Measurements from ENCODE around the gene SLC23A2.

SLC23A2 gene

GRCh38 chr20:5046656-5047339 is 45.5 kb upstream of the SLC23A2 start:
- POLR2A ChIA-PET = no interaction called here
- Histone ChIP-seq H3K36me3 (ENCODE audit: control insufficient read depth in 2 of 2, insufficient read depth in 1 of 2, low read length in 2 of 2) (no peaks in the 10 kb centered on the region), H3K27ac (ENCODE audit: extremely low read depth, low read depth, low read length) (no peak overlapping the region), H3K4me1 (ENCODE audit: control insufficient read depth, insufficient read depth, low read length) (no peaks in the 10 kb centered on the region), H3K9me3 (ENCODE audit: control insufficient read depth, insufficient read depth, low read depth, low read length) (no peaks in the 10 kb centered on the region), H3K4me3 (ENCODE audit: low read depth, low read length) (no peak overlapping the region)
- TF ChIP-seq PRDM2 (tag by site-specific recombination; IDR thresholded peaks at IDR 0.05; ENCODE audit: borderline replicate concordance) (no peak), ZNF24 (tag by site-specific recombination; IDR thresholded peaks at IDR 0.05) (no peak), ZNF843 (tag by site-specific recombination; IDR thresholded peaks at IDR 0.05) (no peak), ZNF660 (tag by site-specific recombination; IDR thresholded peaks at IDR 0.05) (no peak), ZNF580 (tag by site-specific recombination; IDR thresholded peaks at IDR 0.05) (no peak), ZNF10 (tag by site-specific recombination; IDR thresholded peaks at IDR 0.05) (no peak), EGR2 (tag by site-specific recombination; IDR thresholded peaks at IDR 0.05; ENCODE audit: low read depth) (no peak), ZFP3 (tag by site-specific recombination; IDR thresholded peaks at IDR 0.05; ENCODE audit: low read depth) (no peak), ZNF747 (tag by site-specific recombination; IDR thresholded peaks at IDR 0.05) (no peak), ZBTB21 (tag by site-specific recombination; IDR thresholded peaks at IDR 0.05) (no peak), GLI2 (tag by site-specific recombination; IDR thresholded peaks at IDR 0.05; ENCODE audit: borderline replicate concordance, low read depth) (no peak), ZNF514 (tag by site-specific recombination; IDR thresholded peaks at IDR 0.05) (no peak), KLF9 (tag by site-specific recombination; IDR thresholded peaks at IDR 0.05; ENCODE audit: low read depth) (no peak), ZSCAN30 (tag by site-specific recombination; IDR thresholded peaks at IDR 0.05) (no peak)
- TF ChIP-seq, protein P1, sequence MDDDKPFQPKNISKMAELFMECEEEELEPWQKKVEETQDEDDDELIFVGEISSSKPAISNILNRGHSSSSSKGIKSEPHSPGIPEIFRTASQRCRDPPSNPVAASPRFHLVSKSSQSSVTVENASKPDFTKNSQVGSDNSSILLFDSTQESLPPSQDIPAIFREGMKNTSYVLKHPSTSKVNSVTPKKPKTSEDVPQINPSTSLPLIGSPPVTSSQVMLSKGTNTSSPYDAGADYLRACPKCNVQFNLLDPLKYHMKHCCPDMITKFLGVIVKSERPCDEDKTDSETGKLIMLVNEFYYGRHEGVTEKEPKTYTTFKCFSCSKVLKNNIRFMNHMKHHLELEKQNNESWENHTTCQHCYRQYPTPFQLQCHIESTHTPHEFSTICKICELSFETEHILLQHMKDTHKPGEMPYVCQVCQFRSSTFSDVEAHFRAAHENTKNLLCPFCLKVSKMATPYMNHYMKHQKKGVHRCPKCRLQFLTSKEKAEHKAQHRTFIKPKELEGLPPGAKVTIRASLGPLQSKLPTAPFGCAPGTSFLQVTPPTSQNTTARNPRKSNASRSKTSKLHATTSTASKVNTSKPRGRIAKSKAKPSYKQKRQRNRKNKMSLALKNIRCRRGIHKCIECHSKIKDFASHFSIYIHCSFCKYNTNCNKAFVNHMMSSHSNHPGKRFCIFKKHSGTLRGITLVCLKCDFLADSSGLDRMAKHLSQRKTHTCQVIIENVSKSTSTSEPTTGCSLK (tag by site-specific recombination; IDR thresholded peaks at IDR 0.05) = no peak
- TF ChIP-seq, protein P2, sequence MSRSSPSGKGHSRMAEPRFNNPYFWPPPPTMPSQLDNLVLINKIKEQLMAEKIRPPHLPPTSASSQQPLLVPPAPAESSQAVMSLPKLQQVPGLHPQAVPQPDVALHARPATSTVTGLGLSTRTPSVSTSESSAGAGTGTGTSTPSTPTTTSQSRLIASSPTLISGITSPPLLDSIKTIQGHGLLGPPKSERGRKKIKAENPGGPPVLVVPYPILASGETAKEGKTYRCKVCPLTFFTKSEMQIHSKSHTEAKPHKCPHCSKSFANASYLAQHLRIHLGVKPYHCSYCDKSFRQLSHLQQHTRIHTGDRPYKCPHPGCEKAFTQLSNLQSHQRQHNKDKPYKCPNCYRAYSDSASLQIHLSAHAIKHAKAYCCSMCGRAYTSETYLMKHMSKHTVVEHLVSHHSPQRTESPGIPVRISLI (tag by site-specific recombination; IDR thresholded peaks at IDR 0.05) = no peak
- TF ChIP-seq, protein P3, sequence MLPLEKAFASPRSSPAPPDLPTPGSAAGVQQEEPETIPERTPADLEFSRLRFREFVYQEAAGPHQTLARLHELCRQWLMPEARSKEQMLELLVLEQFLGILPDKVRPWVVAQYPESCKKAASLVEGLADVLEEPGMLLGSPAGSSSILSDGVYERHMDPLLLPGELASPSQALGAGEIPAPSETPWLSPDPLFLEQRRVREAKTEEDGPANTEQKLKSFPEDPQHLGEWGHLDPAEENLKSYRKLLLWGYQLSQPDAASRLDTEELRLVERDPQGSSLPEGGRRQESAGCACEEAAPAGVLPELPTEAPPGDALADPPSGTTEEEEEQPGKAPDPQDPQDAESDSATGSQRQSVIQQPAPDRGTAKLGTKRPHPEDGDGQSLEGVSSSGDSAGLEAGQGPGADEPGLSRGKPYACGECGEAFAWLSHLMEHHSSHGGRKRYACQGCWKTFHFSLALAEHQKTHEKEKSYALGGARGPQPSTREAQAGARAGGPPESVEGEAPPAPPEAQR (tag by site-specific recombination; IDR thresholded peaks at IDR 0.05) = no peak
- TF ChIP-seq, protein P4, sequence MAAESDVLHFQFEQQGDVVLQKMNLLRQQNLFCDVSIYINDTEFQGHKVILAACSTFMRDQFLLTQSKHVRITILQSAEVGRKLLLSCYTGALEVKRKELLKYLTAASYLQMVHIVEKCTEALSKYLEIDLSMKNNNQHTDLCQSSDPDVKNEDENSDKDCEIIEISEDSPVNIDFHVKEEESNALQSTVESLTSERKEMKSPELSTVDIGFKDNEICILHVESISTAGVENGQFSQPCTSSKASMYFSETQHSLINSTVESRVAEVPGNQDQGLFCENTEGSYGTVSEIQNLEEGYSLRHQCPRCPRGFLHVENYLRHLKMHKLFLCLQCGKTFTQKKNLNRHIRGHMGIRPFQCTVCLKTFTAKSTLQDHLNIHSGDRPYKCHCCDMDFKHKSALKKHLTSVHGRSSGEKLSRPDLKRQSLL (tag by site-specific recombination; IDR thresholded peaks at IDR 0.05) = no peak
- CTCF ChIA-PET = interaction anchor here (0.7 to 1.1 kb wide), 2 partner anchors 54 to 701 kb away, joined by 3 read pairs; no protein-coding TSS in a partner anchor

All from HEK293 (cell line).